IMR-90 (cell line): ENCODE results near the gene UPK3A. TPM values are rescaled to one million over a fixed set of nuclear protein-coding genes. Genes with fewer than 3 reads are reported as not detected.

Source experiments
- ATAC-seq: fragments of 200-7000 bp; cut with Tn5 transposase; 2 replicates; pipeline ENCODE4 v1.9.1; 2020; ENCODE audit warnings: low read depth, mild to moderate bottlenecking, moderate library complexity
- BruUV-seq: library from RNA; stranded (reverse); fragments of 400-500 nt; replicated peaks from 2 replicates; lab custom pipeline; 2021; lab: Mats Ljungman, UMichigan
- CTCF ChIA-PET: fragments of 300-600 bp; formaldehyde crosslinking; extraction: SDS; loops from one replicate; lab custom pipeline; 2021; ENCODE audit warnings: antibody characterized with exemption; lab: Yijun Ruan, JAX
- POLR2A ChIA-PET: fragments of 300-600 bp; sonication (Branson Sonifier 250); formaldehyde crosslinking; loops from one replicate; lab custom pipeline; 2022; ENCODE audit warnings: antibody characterized with exemption; ENCODE audit not compliant: unreplicated experiment; lab: Charles Lee
- DNase-seq: peaks from one replicate; pipeline ENCODE4 v3.0.0; 2013
- H2AFZ ChIP-seq: replicated peaks from 2 replicates; pipeline ENCODE3; 2013; ENCODE audit warnings: low read length, mild to moderate bottlenecking; ENCODE audit not compliant: poor library complexity
- H2AK5ac ChIP-seq: 2 replicates; pipeline ENCODE4 v1.6.1; 2013; ENCODE audit warnings: low read depth, low read length, inconsistent platforms
- H2AK9ac ChIP-seq: replicated peaks from 2 replicates; pipeline ENCODE3; 2013; ENCODE audit warnings: mild to moderate bottlenecking, low read depth, low read length, moderate library complexity; ENCODE audit not compliant: poor library complexity
- H2BK120ac ChIP-seq: 2 replicates; pipeline ENCODE4 v1.6.1; 2013; ENCODE audit warnings: low read depth, low read length, inconsistent platforms
- H2BK15ac ChIP-seq: 3 replicates; pipeline ENCODE4 v1.6.1; 2013; ENCODE audit warnings: low read depth, low read length, inconsistent platforms
- H2BK20ac ChIP-seq: 2 replicates; pipeline ENCODE4 v1.6.1; 2013; ENCODE audit warnings: low read depth, mild to moderate bottlenecking, inconsistent platforms, low read length, moderate library complexity
- H2BK5ac ChIP-seq: 2 replicates; pipeline ENCODE4 v1.6.1; 2013; ENCODE audit warnings: mild to moderate bottlenecking, low read depth, low read length, inconsistent platforms; ENCODE audit not compliant: poor library complexity, severe bottlenecking
- H3K14ac ChIP-seq: replicated peaks from 2 replicates; pipeline ENCODE4 v1.6.1; 2013; ENCODE audit warnings: low read depth, low read length, inconsistent platforms
- H3K18ac ChIP-seq: 2 replicates; pipeline ENCODE4 v1.6.1; 2013; ENCODE audit warnings: low read depth, low read length, control low read depth
- H3K23ac ChIP-seq: 2 replicates; pipeline ENCODE4 v1.6.1; 2013; ENCODE audit warnings: low read depth, low read length, inconsistent platforms
- H3K27ac ChIP-seq: 2 replicates; pipeline ENCODE4 v1.5.1; 2013; ENCODE audit warnings: mild to moderate bottlenecking, control low read depth, low read length; ENCODE audit not compliant: insufficient read depth
- H3K27me3 ChIP-seq: 2 replicates; pipeline ENCODE4 v1.6.1; 2013; ENCODE audit warnings: low read length; ENCODE audit not compliant: control insufficient read depth, insufficient read depth
- H3K36me3 ChIP-seq: 2 replicates; pipeline ENCODE4 v1.6.1; 2013; ENCODE audit warnings: low read length, mixed read lengths; ENCODE audit not compliant: control insufficient read depth, insufficient read depth
- H3K4ac ChIP-seq: 2 replicates; pipeline ENCODE4 v1.6.1; 2013; ENCODE audit warnings: low read depth, low read length, inconsistent platforms
- H3K4me1 ChIP-seq: 2 replicates; pipeline ENCODE4 v1.6.1; 2013; ENCODE audit warnings: low read length, mixed read lengths; ENCODE audit not compliant: control insufficient read depth, insufficient read depth
- H3K4me2 ChIP-seq: 2 replicates; pipeline ENCODE4 v1.6.1; 2013; ENCODE audit warnings: low read depth, mild to moderate bottlenecking, control low read depth, low read length, moderate library complexity
- H3K4me3 ChIP-seq: 2 replicates; pipeline ENCODE4 v1.5.1; 2013; ENCODE audit warnings: low read depth, mild to moderate bottlenecking, control low read depth, low read length, moderate library complexity; ENCODE audit not compliant: insufficient read depth
- H3K56ac ChIP-seq: 2 replicates; pipeline ENCODE4 v1.6.1; 2013; ENCODE audit warnings: low read length, inconsistent platforms; ENCODE audit not compliant: insufficient read depth; ENCODE audit errors: extremely low read depth
- H3K79me1 ChIP-seq, 2 experiments: 2 replicates each; pipeline ENCODE4 v1.6.1; 2013; ENCODE audit warnings: low read length in 2 of 2, inconsistent platforms in 1 of 2, low read depth in 1 of 2
- H3K9ac ChIP-seq: 2 replicates; pipeline ENCODE4 v1.6.1; 2013; ENCODE audit warnings: low read depth, low read length, control low read depth
- H3K9me1 ChIP-seq: 2 replicates; pipeline ENCODE4 v1.6.1; 2013; ENCODE audit warnings: low read length, inconsistent platforms; ENCODE audit not compliant: insufficient read depth
- H3K9me3 ChIP-seq: 2 replicates; pipeline ENCODE4 v1.6.1; 2013; ENCODE audit warnings: low read length; ENCODE audit not compliant: control insufficient read depth, insufficient read depth
- H4K20me1 ChIP-seq: 2 replicates; pipeline ENCODE4 v1.6.1; 2013; ENCODE audit warnings: low read length, inconsistent platforms; ENCODE audit not compliant: insufficient read depth
- H4K5ac ChIP-seq: 2 replicates; pipeline ENCODE4 v1.6.1; 2013; ENCODE audit warnings: mild to moderate bottlenecking, low read depth, low read length, control low read depth
- H4K8ac ChIP-seq, 2 experiments: 2 replicates each; pipeline ENCODE4 v1.6.1; 2013; ENCODE audit warnings: low read depth in 2 of 2, low read length in 2 of 2, control low read depth in 1 of 2, inconsistent platforms in 1 of 2
- H4K91ac ChIP-seq: 2 replicates; pipeline ENCODE4 v1.6.1; 2013; ENCODE audit warnings: low read depth, low read length, inconsistent platforms; ENCODE audit not compliant: insufficient read depth
- BHLHE40 ChIP-seq: fragments of 150-350 bp; IDR thresholded peaks from 2 replicates; pipeline ENCODE4 v1.6.1; 2016; ENCODE audit warnings: mild to moderate bottlenecking, low read depth, low read length
- MXI1 ChIP-seq: IDR thresholded peaks from 2 replicates; pipeline ENCODE4 v1.6.1; 2012; ENCODE audit warnings: low read depth, mild to moderate bottlenecking, low read length, moderate library complexity, borderline replicate concordance
- RFX5 ChIP-seq: IDR thresholded peaks from 2 replicates; pipeline ENCODE4 v1.8.0; 2012; ENCODE audit warnings: low read depth, mild to moderate bottlenecking, low read length, moderate library complexity
- WGBS, 2 experiments: methylation state at CpG; one replicate each; pipeline versions ENCODE4 v1.1.5 to v1.1.7; 2013; ENCODE audit warnings: missing lambda C conversion rate in 2 of 2; ENCODE audit not compliant: insufficient read length in 1 of 2; ENCODE audit errors: extremely low coverage in 2 of 2; 5-methylcytosine and 5-hydroxymethylcytosine counted together
- dilution Hi-C: fragments of 300-500 bp; cut with HindIII; formaldehyde crosslinking; loops from one replicate; pipeline ENCODE4 v1.14.3; 2018; ENCODE audit warnings: low sequenced_read_pairs; ENCODE audit not compliant: unreplicated experiment
- in situ Hi-C: fragments of 300-500 bp; cut with MboI; formaldehyde crosslinking; loops from 3 replicates; pipeline ENCODE4 v1.14.3; 2019; ENCODE audit warnings: low sequenced_read_pairs, inconsistent platforms, mixed read lengths
- intact Hi-C: fragments of 100-400 bp; cut with micrococcal nuclease; formaldehyde crosslinking; loops from 2 replicates; pipeline ENCODE4 v1.10.0; 2022
- polyA plus RNA-seq, 3 experiments: library from polyadenylated mRNA; depleted of rRNA; stranded (reverse); fragments of >200 nt; gene quantifications; 2 replicates each; pipeline ENCODE4 v1.2.3, GENCODE V29; 2012; ENCODE audit warnings: low replicate concordance in 1 of 3
- total RNA-seq: library from RNA; depleted of rRNA; stranded (reverse); fragments of >200 nt; gene quantifications from 2 replicates; pipeline ENCODE4 v1.2.3, GENCODE V29; 2012
- TF ChIP-seq, protein P1 (sequence below): fragments of 150-350 bp; IDR thresholded peaks from 2 replicates; pipeline ENCODE4 v1.6.1; 2017; ENCODE audit warnings: mild to moderate bottlenecking, antibody characterized with exemption, low read length, low read depth

Gene UPK3A
- total and polyA plus RNA-seq, 2 of the 4 experiments (the other 2 are of a cell fraction): not detected

GRCh38 chr22:45292731-45293442 lies 8.1 kb downstream of the UPK3A start:
- H3K23ac ChIP-seq: no peak overlapping the region
- H2BK5ac ChIP-seq: no peak overlapping the region
- H3K4ac ChIP-seq: no peak overlapping the region
- DNase-seq (no peak), ATAC-seq (no peak)
- peaks cover 8% of the 10 kb centered on the region for H3K4me1 ChIP-seq
- no peak overlapping the region for H2AFZ ChIP-seq
- no peak overlapping the region for H4K5ac ChIP-seq
- intact Hi-C loops (no loop called here), in situ Hi-C loops (no loop called here), dilution Hi-C loops (no loop called here)
- BruUV-seq: no TSS peak
- H4K91ac ChIP-seq: no peak overlapping the region
- no peak for TF ChIP-seq MXI1
- no peak for TF ChIP-seq BHLHE40
- TF ChIP-seq, protein P1, sequence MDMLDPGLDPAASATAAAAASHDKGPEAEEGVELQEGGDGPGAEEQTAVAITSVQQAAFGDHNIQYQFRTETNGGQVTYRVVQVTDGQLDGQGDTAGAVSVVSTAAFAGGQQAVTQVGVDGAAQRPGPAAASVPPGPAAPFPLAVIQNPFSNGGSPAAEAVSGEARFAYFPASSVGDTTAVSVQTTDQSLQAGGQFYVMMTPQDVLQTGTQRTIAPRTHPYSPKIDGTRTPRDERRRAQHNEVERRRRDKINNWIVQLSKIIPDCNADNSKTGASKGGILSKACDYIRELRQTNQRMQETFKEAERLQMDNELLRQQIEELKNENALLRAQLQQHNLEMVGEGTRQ: no peak
- TF ChIP-seq RFX5: no peak
- no peak overlapping the region for H2AK5ac ChIP-seq
- no peak overlapping the region for H2BK120ac ChIP-seq
- H3K79me1 ChIP-seq: peaks cover 0 to 4% of the 10 kb centered on the region in 2 experiments; a peak in 1 of 4 replicates
- H2BK15ac ChIP-seq: no peak overlapping the region
- H2AK9ac ChIP-seq: no peak overlapping the region
- H2BK20ac ChIP-seq: no peak overlapping the region
- no peak overlapping the region for H3K4me2 ChIP-seq
- no peaks in the 10 kb centered on the region for H4K20me1 ChIP-seq
- H3K27me3 ChIP-seq: no peaks in the 10 kb centered on the region
- peaks cover 13% of the 10 kb centered on the region for H3K9me1 ChIP-seq
- CTCF ChIA-PET: no interaction called here
- no peaks in the 10 kb centered on the region for H3K9me3 ChIP-seq
- H3K9ac ChIP-seq: no peak overlapping the region
- H3K4me3 ChIP-seq: no peak overlapping the region
- no peak overlapping the region for H3K14ac ChIP-seq
- no peaks in the 10 kb centered on the region for H3K36me3 ChIP-seq
- POLR2A ChIA-PET: no interaction called here
- H4K8ac ChIP-seq: no peak overlapping the region
- H3K27ac ChIP-seq: no peak overlapping the region
- no peak overlapping the region for H3K18ac ChIP-seq
- H3K56ac ChIP-seq: no peak overlapping the region
- WGBS, 2 experiments: 28% methylated on average over 2 of the region's 23 CpGs; no CpG with 5 or more reads in 1 of the 2 experiments
